ENCODE measurements around the gene COA8. TPM values are rescaled to one million over a fixed set of nuclear protein-coding genes. Genes with fewer than 3 reads are reported as not detected.

The COA8 gene
- total and polyA plus RNA-seq, 2 of the 13 experiments (the other 11 are each of a cell fraction or from before 2014, with no cell fraction given) = 10.9 to 25.1 TPM

DNA sequence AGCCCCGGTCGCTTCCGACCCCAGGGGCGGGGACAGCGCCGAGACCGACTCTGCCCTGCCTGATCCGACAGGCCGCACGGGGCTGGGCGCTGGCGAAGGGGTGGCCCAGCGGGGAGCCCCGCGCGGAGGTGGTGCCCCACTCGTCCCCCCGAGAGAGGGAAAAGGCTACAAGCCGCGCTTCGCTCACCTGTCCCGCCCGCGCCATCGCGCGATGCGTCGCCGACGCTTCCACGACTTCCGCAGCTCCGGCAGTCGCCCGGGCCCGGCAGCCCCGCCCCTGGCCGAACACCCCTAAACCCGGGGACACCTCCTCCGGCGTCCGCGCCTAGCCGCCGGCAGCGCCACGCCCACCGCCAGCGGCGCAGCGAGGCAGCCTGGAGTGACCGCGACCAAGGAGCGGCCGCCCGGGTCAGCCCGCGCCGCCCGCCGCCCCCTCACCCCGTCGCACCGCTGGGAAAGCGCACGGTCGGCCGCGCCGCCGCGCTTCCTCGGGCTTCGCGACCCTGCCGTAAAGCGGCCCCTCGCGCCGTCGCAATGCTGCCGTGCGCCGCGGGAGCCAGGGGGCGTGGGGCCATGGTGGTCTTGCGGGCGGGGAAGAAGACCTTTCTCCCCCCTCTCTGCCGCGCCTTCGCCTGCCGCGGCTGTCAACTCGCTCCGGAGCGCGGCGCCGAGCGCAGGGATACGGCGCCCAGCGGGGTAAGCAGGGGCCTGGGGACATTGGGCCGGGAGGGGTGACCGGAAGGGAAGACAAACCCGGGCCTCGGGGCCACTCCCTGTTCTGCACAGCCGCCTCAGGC is at the start of gene COA8, which contains the start of gene BAG5 (continued):
- TF ChIP-seq, protein P1, sequence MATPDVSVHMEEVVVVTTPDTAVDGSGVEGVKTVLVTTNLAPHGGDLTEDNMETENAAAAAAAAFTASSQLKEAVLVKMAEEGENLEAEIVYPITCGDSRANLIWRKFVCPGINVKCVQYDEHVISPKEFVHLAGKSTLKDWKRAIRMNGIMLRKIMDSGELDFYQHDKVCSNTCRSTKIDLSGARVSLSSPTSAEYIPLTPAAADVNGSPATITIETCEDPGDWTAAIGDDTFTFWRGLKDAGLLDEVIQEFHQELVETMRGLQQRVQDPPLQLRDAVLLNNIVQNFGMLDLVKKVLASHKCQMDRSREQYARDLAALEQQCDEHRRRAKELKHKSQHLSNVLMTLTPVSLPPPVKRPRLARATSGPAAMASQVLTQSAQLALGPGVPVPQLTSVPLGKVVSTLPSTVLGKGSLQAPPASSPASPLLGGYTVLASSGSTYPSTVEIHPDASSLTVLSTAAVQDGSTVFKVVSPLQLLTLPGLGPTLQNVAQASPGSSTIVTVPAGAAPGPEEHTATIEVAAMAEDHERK (CRISPR knock-in tag; IDR thresholded peaks at IDR 0.05; ENCODE audit: low read depth) = peak; percentile 38; the same call in 1 of the 2 replicates
- TF ChIP-seq ZNF33A (CRISPR knock-in tag; IDR thresholded peaks at IDR 0.05; ENCODE audit: borderline replicate concordance) (no peak), CENPX (CRISPR knock-in tag; IDR thresholded peaks at IDR 0.05) (no peak), CBX1 (IDR thresholded peaks at IDR 0.05; ENCODE audit: low read depth) (peak; percentile 33), YEATS4 (CRISPR knock-in tag; IDR thresholded peaks at IDR 0.05; ENCODE audit: borderline replicate concordance) (peak; percentile 82), ZNF432 (CRISPR knock-in tag; IDR thresholded peaks at IDR 0.05; ENCODE audit: borderline replicate concordance) (no peak), MBNL3 (CRISPR knock-in tag; conservative IDR thresholded peaks at IDR 0.05) (no peak), HOXD1 (CRISPR knock-in tag; IDR thresholded peaks at IDR 0.05) (peak; percentile 32; the same call in 1 of the 2 replicates), REPIN1 (CRISPR knock-in tag; IDR thresholded peaks at IDR 0.05; ENCODE audit: borderline replicate concordance, low read depth) (peak; percentile 51; the same call in 1 of the 2 replicates), AGO1 (IDR thresholded peaks at IDR 0.05; ENCODE audit: low read depth, low read length, poor library complexity, severe bottlenecking) (no peak), ZSCAN21 (CRISPR knock-in tag; IDR thresholded peaks at IDR 0.05; ENCODE audit: borderline replicate concordance) (peak; percentile 31; the same call in 1 of the 2 replicates), TSC22D2 (CRISPR knock-in tag; IDR thresholded peaks at IDR 0.05; ENCODE audit: borderline replicate concordance) (no peak), YY1 (IDR thresholded peaks at IDR 0.05; ENCODE audit: insufficient read depth, insufficient replicate concordance, low read depth, low read length) (peak; percentile 75), ZNF883 (CRISPR knock-in tag; IDR thresholded peaks at IDR 0.05; ENCODE audit: not compliant biosample characterization) (peak; percentile 85), SCMH1 (CRISPR knock-in tag; IDR thresholded peaks at IDR 0.05; ENCODE audit: borderline replicate concordance) (no peak), ZNF589 (CRISPR knock-in tag; conservative IDR thresholded peaks at IDR 0.05) (no peak), ZSCAN31 (CRISPR knock-in tag; IDR thresholded peaks at IDR 0.05; ENCODE audit: low read depth) (peak; percentile 63; the same call in 1 of the 2 replicates), KMT2A (CRISPR knock-in tag; IDR thresholded peaks at IDR 0.05) (0 out of 2 replicates have a peak, but pooled peaks have one; percentile 63)
- TF ChIP-seq, protein P2, sequence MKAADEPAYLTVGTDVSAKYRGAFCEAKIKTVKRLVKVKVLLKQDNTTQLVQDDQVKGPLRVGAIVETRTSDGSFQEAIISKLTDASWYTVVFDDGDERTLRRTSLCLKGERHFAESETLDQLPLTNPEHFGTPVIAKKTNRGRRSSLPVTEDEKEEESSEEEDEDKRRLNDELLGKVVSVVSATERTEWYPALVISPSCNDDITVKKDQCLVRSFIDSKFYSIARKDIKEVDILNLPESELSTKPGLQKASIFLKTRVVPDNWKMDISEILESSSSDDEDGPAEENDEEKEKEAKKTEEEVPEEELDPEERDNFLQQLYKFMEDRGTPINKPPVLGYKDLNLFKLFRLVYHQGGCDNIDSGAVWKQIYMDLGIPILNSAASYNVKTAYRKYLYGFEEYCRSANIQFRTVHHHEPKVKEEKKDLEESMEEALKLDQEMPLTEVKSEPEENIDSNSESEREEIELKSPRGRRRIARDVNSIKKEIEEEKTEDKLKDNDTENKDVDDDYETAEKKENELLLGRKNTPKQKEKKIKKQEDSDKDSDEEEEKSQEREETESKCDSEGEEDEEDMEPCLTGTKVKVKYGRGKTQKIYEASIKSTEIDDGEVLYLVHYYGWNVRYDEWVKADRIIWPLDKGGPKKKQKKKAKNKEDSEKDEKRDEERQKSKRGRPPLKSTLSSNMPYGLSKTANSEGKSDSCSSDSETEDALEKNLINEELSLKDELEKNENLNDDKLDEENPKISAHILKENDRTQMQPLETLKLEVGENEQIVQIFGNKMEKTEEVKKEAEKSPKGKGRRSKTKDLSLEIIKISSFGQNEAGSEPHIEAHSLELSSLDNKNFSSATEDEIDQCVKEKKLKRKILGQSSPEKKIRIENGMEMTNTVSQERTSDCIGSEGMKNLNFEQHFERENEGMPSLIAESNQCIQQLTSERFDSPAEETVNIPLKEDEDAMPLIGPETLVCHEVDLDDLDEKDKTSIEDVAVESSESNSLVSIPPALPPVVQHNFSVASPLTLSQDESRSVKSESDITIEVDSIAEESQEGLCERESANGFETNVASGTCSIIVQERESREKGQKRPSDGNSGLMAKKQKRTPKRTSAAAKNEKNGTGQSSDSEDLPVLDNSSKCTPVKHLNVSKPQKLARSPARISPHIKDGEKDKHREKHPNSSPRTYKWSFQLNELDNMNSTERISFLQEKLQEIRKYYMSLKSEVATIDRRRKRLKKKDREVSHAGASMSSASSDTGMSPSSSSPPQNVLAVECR (CRISPR knock-in tag; IDR thresholded peaks at IDR 0.05; ENCODE audit: borderline replicate concordance) = peak; percentile 83; the same call in 1 of the 2 replicates
- TF ChIP-seq, protein P3, sequence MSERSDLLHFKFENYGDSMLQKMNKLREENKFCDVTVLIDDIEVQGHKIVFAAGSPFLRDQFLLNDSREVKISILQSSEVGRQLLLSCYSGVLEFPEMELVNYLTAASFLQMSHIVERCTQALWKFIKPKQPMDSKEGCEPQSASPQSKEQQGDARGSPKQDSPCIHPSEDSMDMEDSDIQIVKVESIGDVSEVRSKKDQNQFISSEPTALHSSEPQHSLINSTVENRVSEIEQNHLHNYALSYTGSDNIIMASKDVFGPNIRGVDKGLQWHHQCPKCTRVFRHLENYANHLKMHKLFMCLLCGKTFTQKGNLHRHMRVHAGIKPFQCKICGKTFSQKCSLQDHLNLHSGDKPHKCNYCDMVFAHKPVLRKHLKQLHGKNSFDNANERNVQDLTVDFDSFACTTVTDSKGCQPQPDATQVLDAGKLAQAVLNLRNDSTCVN (CRISPR knock-in tag; IDR thresholded peaks at IDR 0.05; ENCODE audit: borderline replicate concordance) = no peak
- TF ChIP-seq, protein P4, sequence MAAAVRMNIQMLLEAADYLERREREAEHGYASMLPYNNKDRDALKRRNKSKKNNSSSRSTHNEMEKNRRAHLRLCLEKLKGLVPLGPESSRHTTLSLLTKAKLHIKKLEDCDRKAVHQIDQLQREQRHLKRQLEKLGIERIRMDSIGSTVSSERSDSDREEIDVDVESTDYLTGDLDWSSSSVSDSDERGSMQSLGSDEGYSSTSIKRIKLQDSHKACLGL (CRISPR knock-in tag; IDR thresholded peaks at IDR 0.05) = peak; percentile 77; the same call in 1 of the 2 replicates

Data from HepG2 (cell line).